DOHH2 (cell line): ENCODE results near the gene SULT1B1.

ENCODE experiments used
- EZH2phosphoT487 ChIP-seq: fragments of 200-600 bp; sonication (generic); IDR thresholded peaks from 2 replicates; pipeline ENCODE4 v1.6.1; 2017; ENCODE audit warnings: borderline replicate concordance, mild to moderate bottlenecking, antibody characterized with exemption, low read length, moderate library complexity, mixed read lengths
- TF ChIP-seq, protein P1 (sequence below): fragments of 200-600 bp; sonication (generic); IDR thresholded peaks from one replicate; pipeline ENCODE4 v1.5.1; 2014; ENCODE audit warnings: antibody characterized with exemption, mild to moderate bottlenecking, low read depth, low read length; ENCODE audit not compliant: poor library complexity, severe bottlenecking

DNA sequence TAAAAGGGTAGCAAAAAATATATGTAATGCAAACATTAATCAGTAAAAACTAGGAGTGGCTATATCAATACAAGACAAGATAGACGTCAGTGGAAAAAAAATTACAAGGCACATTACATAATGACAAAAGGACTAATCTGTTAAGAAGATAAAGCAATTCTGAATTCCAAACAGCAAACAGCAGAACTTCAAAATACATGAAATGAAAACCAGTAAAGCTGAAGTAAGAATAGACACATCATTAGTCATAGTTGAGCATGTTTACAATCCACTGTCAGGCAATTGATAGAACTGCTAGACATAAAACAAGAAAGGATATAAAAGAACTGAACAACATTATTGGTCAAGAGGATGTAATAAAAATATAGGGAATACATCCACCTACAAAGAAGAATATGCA is 12.2 kb downstream of the SULT1B1 start:
- TF ChIP-seq, protein P1, sequence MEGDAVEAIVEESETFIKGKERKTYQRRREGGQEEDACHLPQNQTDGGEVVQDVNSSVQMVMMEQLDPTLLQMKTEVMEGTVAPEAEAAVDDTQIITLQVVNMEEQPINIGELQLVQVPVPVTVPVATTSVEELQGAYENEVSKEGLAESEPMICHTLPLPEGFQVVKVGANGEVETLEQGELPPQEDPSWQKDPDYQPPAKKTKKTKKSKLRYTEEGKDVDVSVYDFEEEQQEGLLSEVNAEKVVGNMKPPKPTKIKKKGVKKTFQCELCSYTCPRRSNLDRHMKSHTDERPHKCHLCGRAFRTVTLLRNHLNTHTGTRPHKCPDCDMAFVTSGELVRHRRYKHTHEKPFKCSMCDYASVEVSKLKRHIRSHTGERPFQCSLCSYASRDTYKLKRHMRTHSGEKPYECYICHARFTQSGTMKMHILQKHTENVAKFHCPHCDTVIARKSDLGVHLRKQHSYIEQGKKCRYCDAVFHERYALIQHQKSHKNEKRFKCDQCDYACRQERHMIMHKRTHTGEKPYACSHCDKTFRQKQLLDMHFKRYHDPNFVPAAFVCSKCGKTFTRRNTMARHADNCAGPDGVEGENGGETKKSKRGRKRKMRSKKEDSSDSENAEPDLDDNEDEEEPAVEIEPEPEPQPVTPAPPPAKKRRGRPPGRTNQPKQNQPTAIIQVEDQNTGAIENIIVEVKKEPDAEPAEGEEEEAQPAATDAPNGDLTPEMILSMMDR: no peak
- no peak for TF ChIP-seq EZH2phosphoT487
